H9 (cell line): ENCODE data around the gene MAST4. TPM values are rescaled to one million over a fixed set of nuclear protein-coding genes. Genes with fewer than 3 reads are reported as not detected.

Experiments used
- DNase-seq: peaks from one replicate; pipeline ENCODE4 v3.0.0-alpha.2; 2017
- H2AFZ ChIP-seq: one replicate; pipeline ENCODE4 v1.6.1; 2013; ENCODE audit warnings: mild to moderate bottlenecking, low read length, control low read depth, moderate library complexity
- H2AK5ac ChIP-seq: 2 replicates; pipeline ENCODE4 v1.6.1; 2013; ENCODE audit warnings: low read length, control low read depth, mixed read lengths; ENCODE audit not compliant: insufficient read length
- H2BK120ac ChIP-seq: one replicate; pipeline ENCODE4 v1.6.1; 2013; ENCODE audit warnings: low read depth, mild to moderate bottlenecking, low read length, control low read depth, inconsistent platforms; ENCODE audit not compliant: poor library complexity, severe bottlenecking
- H2BK12ac ChIP-seq: 2 replicates; pipeline ENCODE4 v1.6.1; 2013; ENCODE audit warnings: low read length, control low read depth, mixed read lengths, low read depth; ENCODE audit not compliant: insufficient read length
- H2BK15ac ChIP-seq: 2 replicates; pipeline ENCODE4 v1.6.1; 2013; ENCODE audit warnings: low read depth, low read length, control low read depth
- H2BK20ac ChIP-seq: one replicate; pipeline ENCODE4 v1.6.1; 2013; ENCODE audit warnings: low read depth, mild to moderate bottlenecking, low read length, control low read depth, inconsistent platforms; ENCODE audit not compliant: poor library complexity, severe bottlenecking
- H2BK5ac ChIP-seq: 2 replicates; pipeline ENCODE4 v1.6.1; 2013; ENCODE audit warnings: low read length, control low read depth, mixed read lengths; ENCODE audit not compliant: insufficient read length
- H3K14ac ChIP-seq: 2 replicates; pipeline ENCODE4 v1.6.1; 2013; ENCODE audit warnings: low read length, control low read depth; ENCODE audit not compliant: insufficient read depth
- H3K18ac ChIP-seq: 2 replicates; pipeline ENCODE4 v1.6.1; 2013; ENCODE audit warnings: low read depth, mild to moderate bottlenecking, mixed read lengths, low read length, control low read depth; ENCODE audit not compliant: insufficient read length
- H3K23ac ChIP-seq: 2 replicates; pipeline ENCODE4 v1.6.1; 2013; ENCODE audit warnings: low read length, control low read depth, mixed read lengths, low read depth; ENCODE audit not compliant: insufficient read length
- H3K23me2 ChIP-seq: 2 replicates; pipeline ENCODE4 v1.6.1; 2013; ENCODE audit warnings: low read depth, mild to moderate bottlenecking, mixed read lengths, low read length, control low read depth; ENCODE audit not compliant: insufficient read length, poor library complexity, severe bottlenecking
- H3K27ac ChIP-seq: 2 replicates; pipeline ENCODE4 v1.5.1; 2013; ENCODE audit warnings: low read length, control low read depth, mixed read lengths, low read depth; ENCODE audit not compliant: insufficient read length
- H3K27me3 ChIP-seq: 2 replicates; pipeline ENCODE4 v1.6.1; 2013; ENCODE audit warnings: low read length, control low read depth, inconsistent platforms; ENCODE audit not compliant: insufficient read depth
- H3K4ac ChIP-seq: 2 replicates; pipeline ENCODE4 v1.6.1; 2013; ENCODE audit warnings: low read depth, mild to moderate bottlenecking, control low read depth, inconsistent platforms, low read length, moderate library complexity
- H3K4me1 ChIP-seq: 2 replicates; pipeline ENCODE4 v1.6.1; 2013; ENCODE audit warnings: low read length, control low read depth, inconsistent platforms; ENCODE audit not compliant: insufficient read depth
- H3K4me2 ChIP-seq: 2 replicates; pipeline ENCODE4 v1.6.1; 2013; ENCODE audit warnings: low read length, control low read depth, mixed read lengths; ENCODE audit not compliant: insufficient read length, insufficient read depth
- H3K56ac ChIP-seq: 2 replicates; pipeline ENCODE4 v1.6.1; 2013; ENCODE audit warnings: low read depth, mild to moderate bottlenecking, mixed read lengths, low read length, control low read depth; ENCODE audit not compliant: insufficient read length
- H3K79me1 ChIP-seq: 2 replicates; pipeline ENCODE4 v1.6.1; 2013; ENCODE audit warnings: low read depth, mild to moderate bottlenecking, moderate library complexity, low read length, control low read depth, inconsistent platforms; ENCODE audit not compliant: insufficient read depth, poor library complexity, severe bottlenecking
- H3K79me2 ChIP-seq: 2 replicates; pipeline ENCODE4 v1.6.1; 2013; ENCODE audit warnings: low read length, control low read depth, inconsistent platforms; ENCODE audit not compliant: insufficient read depth
- H3K9ac ChIP-seq: 2 replicates; pipeline ENCODE4 v1.6.1; 2013; ENCODE audit warnings: low read length, control low read depth, mixed read lengths; ENCODE audit not compliant: insufficient read length; ENCODE audit errors: extremely low read depth
- H3K9me3 ChIP-seq: one replicate; pipeline ENCODE4 v1.6.1; 2013; ENCODE audit warnings: low read depth, low read length, inconsistent platforms; ENCODE audit not compliant: control insufficient read depth
- H3T11ph ChIP-seq: one replicate; pipeline ENCODE4 v1.6.1; 2013; ENCODE audit warnings: mild to moderate bottlenecking, low read length, control low read depth, inconsistent platforms
- H4K20me1 ChIP-seq: one replicate; pipeline ENCODE4 v1.6.1; 2013; ENCODE audit not compliant: control insufficient read depth, insufficient read length, insufficient read depth
- H4K5ac ChIP-seq: 2 replicates; pipeline ENCODE4 v1.6.1; 2013; ENCODE audit warnings: low read depth, mild to moderate bottlenecking, mixed read lengths, low read length, control low read depth; ENCODE audit not compliant: insufficient read length
- H4K8ac ChIP-seq: replicated peaks from 2 replicates; pipeline ENCODE4 v1.6.1; 2013; ENCODE audit warnings: low read length, control low read depth, mixed read lengths, low read depth; ENCODE audit not compliant: insufficient read length
- H4K91ac ChIP-seq: 2 replicates; pipeline ENCODE4 v1.6.1; 2013; ENCODE audit warnings: low read depth, mild to moderate bottlenecking, moderate library complexity, mixed read lengths, low read length, control low read depth; ENCODE audit not compliant: insufficient read length
- H3K27ac Mint-ChIP-seq, 3 experiments: 2 replicates in 2 of 3; 3 replicates in 1 of 3; pipeline ENCODE4 v1.8.0; 2020 to 2021; ENCODE audit warnings: mixed read lengths in 3 of 3, mild to moderate bottlenecking in 1 of 3, moderate library complexity in 1 of 3
- H3K27me3 Mint-ChIP-seq: 2 replicates; pipeline ENCODE4 v1.8.0; 2021; ENCODE audit warnings: low read depth, mild to moderate bottlenecking, moderate library complexity, mixed read lengths
- H3K36me3 Mint-ChIP-seq, 3 experiments: 2 replicates in 2 of 3; 3 replicates in 1 of 3; pipeline ENCODE4 v1.8.0; 2020 to 2021; ENCODE audit warnings: low read depth in 3 of 3, mixed read lengths in 3 of 3; ENCODE audit not compliant: insufficient read depth in 1 of 3
- H3K4me1 Mint-ChIP-seq, 2 experiments: 2 replicates each; pipeline ENCODE4 v1.8.0; 2020; ENCODE audit warnings: mixed read lengths in 2 of 2
- H3K4me3 Mint-ChIP-seq, 2 experiments: 2 replicates in 1 of 2; 3 replicates in 1 of 2; pipeline ENCODE4 v1.8.0; 2020 to 2021; ENCODE audit warnings: mild to moderate bottlenecking in 2 of 2, mixed read lengths in 2 of 2, moderate library complexity in 1 of 2
- H3K9me3 Mint-ChIP-seq, 2 experiments: 2 replicates in 1 of 2; 3 replicates in 1 of 2; pipeline ENCODE4 v1.8.0; 2020; ENCODE audit warnings: mild to moderate bottlenecking in 2 of 2, mixed read lengths in 2 of 2, moderate library complexity in 1 of 2
- CTCF ChIP-seq: fragments of 200-600 bp; sonication (generic); conservative IDR thresholded peaks from 3 replicates; pipeline ENCODE4 v1.8.0; 2021; ENCODE audit warnings: antibody characterized with exemption, mild to moderate bottlenecking
- WGBS: extraction: QIAGEN DNeasy Blood & Tissue Kit; methylation state at CpG from one replicate; pipeline ENCODE4 v1.1.7; 2013; ENCODE audit warnings: missing lambda C conversion rate, low lambda C conversion rate, mixed read lengths; ENCODE audit not compliant: insufficient read length; ENCODE audit errors: extremely low coverage; 5-methylcytosine and 5-hydroxymethylcytosine counted together
- total RNA-seq: library from RNA; stranded (reverse); gene quantifications from 2 replicates; pipeline ENCODE4 v1.2.1, GENCODE V29; 2021

Gene MAST4
- total RNA-seq, 1 experiment from 2014 or later: 3.7 TPM

GRCh38 chr5:67093279-67093678 is 497.1 kb downstream of the MAST4 start:
- Histone ChIP-seq H3K56ac (no peak overlapping the region), H2BK20ac (no peak overlapping the region), H3K9ac (no peak overlapping the region), H4K20me1 (no peaks in the 10 kb centered on the region), H3K27me3 (no peaks in the 10 kb centered on the region), H2BK5ac (no peak overlapping the region), H3K14ac (no peak overlapping the region), H3K79me2 (no peaks in the 10 kb centered on the region), H4K8ac (no peak overlapping the region), H4K91ac (no peak overlapping the region), H2AFZ (no peak overlapping the region), H3T11ph (no peak overlapping the region), H3K4me1 (peaks cover 2% of the 10 kb centered on the region; the same call in 1 of the 2 replicates), H4K5ac (no peak overlapping the region), H3K23ac (no peak overlapping the region), H3K79me1 (no peaks in the 10 kb centered on the region), H2BK12ac (no peak overlapping the region), H3K4ac (no peak overlapping the region), H2AK5ac (no peak overlapping the region), H3K9me3 (no peaks in the 10 kb centered on the region), H3K4me2 (no peak overlapping the region), H2BK15ac (no peak overlapping the region), H2BK120ac (no peak overlapping the region), H3K27ac (no peak overlapping the region), H3K23me2 (no peaks in the 10 kb centered on the region), H3K18ac (no peak overlapping the region)
- no peak for DNase-seq
- no peak overlapping the region for H3K27ac Mint-ChIP-seq
- no peaks in the 10 kb centered on the region for H3K36me3 Mint-ChIP-seq
- peaks cover 34% of the 10 kb centered on the region in 2 experiments for H3K4me1 Mint-ChIP-seq
- no peak for TF ChIP-seq CTCF
- H3K27me3 Mint-ChIP-seq: no peaks in the 10 kb centered on the region
- no peak overlapping the region for H3K4me3 Mint-ChIP-seq
- H3K9me3 Mint-ChIP-seq: no peaks in the 10 kb centered on the region
- no CpG with 5 or more reads among the region's 1 CpG for WGBS
